Stimulated activated CD8-positive, alpha-beta memory T cell treated with anti-CD3 and anti-CD28 coated beads, Interleukin-12 subunit alpha, Interleukin-12 subunit beta, amount 100 ng/mL, for 4 hours (primary cell): Measurements from ENCODE around the gene PRR29.
"Not testable (repeated sequence)": the region's sequence is repeated elsewhere in the genome, so short reads cannot be mapped to it uniquely, and the experiment has no call there.

Experiments
- DNase-seq: peaks from one replicate; pipeline ENCODE4 v3.0.0-alpha.2; 2020; ENCODE audit warnings: low read depth

Gene PRR29

GRCh38 chr17:63997341-63998048, 656 bp upstream of the PRR29 start:
- DNase-seq: no peak

- peak; percentile 14 for DNase-seq
Observed at GRCh38 chr17:63998721-63999679, 849 bp downstream of the PRR29 start.

- no peak for DNase-seq
Observed at GRCh38 chr17:63999680-64000531, 1.8 kb downstream of the PRR29 start.

- DNase-seq: no peak
Observed at GRCh38 chr17:64001091-64001579, 3.0 kb downstream of the PRR29 start.

- no peak for DNase-seq
Observed at GRCh38 chr17:64001763-64002529, 3.8 kb downstream of the PRR29 start.

- DNase-seq: no peak
Observed at GRCh38 chr17:64002658-64003525, 4.7 kb downstream of the PRR29 start.

- no peak for DNase-seq
Observed at GRCh38 chr17:64003526-64004121, 5.5 kb downstream of the PRR29 start.

GRCh38 chr17:64004218-64004770, 6.1 kb downstream of the PRR29 start:
- no peak for DNase-seq

- DNase-seq: no peak
Observed at GRCh38 chr17:64004903-64005733, 7.0 kb downstream of the PRR29 start.

- no peak for DNase-seq
Observed at GRCh38 chr17:64005734-64006167, 7.6 kb downstream of the PRR29 start.

GRCh38 chr17:64006361-64007088, 8.4 kb downstream of the PRR29 start:
- no peak for DNase-seq

- not testable (repeated sequence) for DNase-seq
Observed at GRCh38 chr17:64007089-64007837, 9.1 kb downstream of the PRR29 start.

- no peak for DNase-seq
Observed at GRCh38 chr17:64007838-64008282, 9.7 kb downstream of the PRR29 start.

GRCh38 chr17:64008346-64008745, 10.2 kb downstream of the PRR29 start:
- DNase-seq: no peak

GRCh38 chr17:64008830-64009229, 10.7 kb downstream of the PRR29 start:
- no peak for DNase-seq

GRCh38 chr17:64009571-64010402, 11.6 kb downstream of the PRR29 start:
- no peak for DNase-seq
